ENCODE results near the gene KLF13.

KLF13 gene

DNA sequence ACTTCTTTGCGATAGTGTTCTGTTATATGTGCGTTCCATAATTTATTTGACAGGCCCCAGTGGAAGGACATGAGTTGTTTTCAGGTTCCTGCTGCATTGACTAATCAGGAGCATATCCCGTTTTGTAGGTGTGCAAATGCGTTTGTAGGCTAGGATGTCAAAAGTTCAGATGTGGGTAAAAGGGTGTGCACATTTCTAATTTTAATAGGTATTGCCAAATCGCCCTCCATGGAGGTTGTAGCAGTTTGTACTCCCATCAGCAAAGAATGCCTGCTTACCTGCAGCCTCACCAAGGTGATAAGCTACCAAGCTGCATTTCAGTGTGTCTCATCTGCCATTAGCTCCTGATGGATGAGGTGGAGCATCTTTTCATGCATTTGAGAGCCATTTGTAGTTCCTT, 36.3 kb downstream of the KLF13 start:
- no peak for DNase-seq (ENCODE audit: low read depth in 3 of 3)

DNA sequence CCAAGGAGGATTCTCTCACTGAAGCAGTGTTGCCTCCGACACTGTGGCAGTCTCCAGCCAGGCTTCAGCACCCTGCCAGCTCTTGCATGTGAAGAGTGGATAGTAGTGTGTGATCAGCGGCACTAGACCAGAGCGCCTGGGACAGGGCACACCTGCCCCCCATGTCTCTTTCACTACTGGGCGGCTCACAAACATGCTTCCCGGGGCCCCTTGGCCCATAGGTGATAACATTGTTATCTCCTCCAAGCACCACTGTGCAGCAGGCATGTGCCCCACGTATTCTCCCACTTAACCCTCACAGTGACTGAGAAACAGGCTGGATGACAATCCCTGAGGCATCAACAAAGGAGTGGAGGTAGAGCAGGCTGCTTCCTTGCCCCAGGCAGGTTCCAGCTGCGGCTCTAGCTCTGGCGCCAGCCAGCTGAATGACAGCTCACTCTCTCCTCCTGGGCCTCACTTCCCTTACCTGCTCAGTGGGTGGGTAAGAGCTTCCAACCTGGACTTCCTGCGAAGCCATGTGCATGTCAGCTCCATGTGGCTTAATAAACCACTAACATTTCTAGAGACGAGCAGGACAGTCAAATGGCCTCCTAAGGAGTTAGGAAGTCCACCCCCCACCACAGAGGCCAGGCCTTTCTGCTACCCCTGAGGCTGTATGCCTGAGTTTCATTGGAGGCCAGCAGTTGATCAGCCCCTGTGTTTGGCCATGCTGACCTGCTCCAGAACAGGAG, 37.8 kb downstream of the KLF13 start:
- DNase-seq (ENCODE audit: low read depth in 3 of 3), result no peak

DNA sequence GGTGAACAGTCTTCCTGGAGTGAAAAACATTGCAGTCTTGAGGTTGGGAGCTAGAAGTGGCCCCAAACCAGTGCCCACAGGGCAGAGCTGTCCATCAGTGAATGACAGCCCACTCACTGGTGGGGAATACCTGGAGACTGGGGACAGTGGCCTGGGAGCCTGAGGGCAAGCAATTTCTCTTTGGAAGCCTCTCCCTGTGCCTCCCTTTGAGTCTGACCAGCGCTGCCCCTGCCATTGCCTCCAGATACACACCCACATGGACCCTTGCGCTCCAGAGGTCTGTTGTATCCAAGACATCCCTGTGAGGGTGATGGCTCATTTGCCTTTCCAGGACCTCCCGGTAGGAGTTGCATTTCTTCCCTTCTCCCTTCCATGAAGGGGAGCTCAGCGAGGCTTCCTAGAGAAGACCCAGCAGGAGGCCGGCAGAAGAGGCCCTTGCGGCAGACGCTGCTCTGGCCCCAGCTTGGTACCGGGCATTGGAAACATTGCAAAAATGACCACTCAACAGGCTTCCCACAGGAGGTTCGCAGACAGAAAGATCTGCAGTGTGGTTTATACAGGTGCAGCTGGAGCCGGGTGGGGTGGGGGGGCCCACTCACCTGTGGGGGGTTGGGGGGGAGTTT, 38.5 kb downstream of the KLF13 start:
- DNase-seq (ENCODE audit: low read depth in 3 of 3), result no peak

DNA sequence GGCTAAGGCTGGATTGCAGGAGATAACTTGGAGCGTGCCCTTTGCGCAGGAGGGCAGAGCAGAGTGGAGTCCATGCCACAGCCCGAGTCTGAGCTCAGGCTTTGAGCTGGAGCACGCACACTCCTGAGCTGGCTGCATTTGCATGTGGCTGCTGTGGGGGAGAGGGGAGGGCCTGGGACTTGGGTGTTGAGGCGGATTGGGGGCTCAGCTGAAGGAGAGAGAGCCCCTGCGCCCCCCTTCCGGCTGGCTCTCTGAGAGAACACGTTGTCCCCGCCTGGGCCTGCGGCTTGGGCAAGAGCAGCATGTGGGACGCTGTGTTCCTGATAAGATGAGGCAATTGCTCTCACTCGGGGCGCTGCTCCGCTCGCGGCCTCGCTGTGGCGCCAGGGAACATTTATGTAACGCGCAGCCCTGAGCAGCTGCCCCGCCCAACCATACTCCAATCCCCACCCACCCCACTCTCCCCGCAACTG, 39.1 kb downstream of the KLF13 start:
- DNase-seq (ENCODE audit: low read depth in 3 of 3), result peak; percentile 70 to 76 (median 72)

DNA sequence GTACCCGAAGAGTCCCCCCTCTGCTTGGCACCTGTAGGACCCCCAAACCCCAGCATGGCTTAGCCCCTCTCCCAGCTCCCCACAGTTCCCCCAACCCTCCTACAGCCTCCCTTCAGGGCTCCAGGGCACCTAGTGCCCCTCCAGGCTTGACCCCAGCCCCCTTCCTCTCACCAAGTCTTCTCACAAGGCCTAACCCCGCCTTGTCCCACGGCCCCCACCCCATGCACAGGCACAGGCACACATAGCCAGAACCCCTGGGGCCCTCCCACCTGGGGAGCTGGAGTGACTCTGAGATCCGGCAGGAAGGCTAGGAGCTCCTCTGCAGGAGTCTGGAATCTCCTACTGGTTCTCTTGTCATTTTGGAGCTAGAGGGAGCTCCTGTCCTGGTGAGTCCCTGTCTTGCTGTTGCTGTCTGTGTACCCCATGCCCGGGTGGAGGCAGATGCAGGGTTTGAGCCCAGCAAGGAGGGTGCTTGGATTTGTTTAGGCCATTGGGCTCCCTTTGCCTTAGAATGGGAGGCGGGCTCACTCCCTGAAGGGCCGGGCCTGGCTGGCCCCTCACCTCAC, 39.6 kb downstream of the KLF13 start:
- no peak for DNase-seq (ENCODE audit: low read depth in 3 of 3)

DNA sequence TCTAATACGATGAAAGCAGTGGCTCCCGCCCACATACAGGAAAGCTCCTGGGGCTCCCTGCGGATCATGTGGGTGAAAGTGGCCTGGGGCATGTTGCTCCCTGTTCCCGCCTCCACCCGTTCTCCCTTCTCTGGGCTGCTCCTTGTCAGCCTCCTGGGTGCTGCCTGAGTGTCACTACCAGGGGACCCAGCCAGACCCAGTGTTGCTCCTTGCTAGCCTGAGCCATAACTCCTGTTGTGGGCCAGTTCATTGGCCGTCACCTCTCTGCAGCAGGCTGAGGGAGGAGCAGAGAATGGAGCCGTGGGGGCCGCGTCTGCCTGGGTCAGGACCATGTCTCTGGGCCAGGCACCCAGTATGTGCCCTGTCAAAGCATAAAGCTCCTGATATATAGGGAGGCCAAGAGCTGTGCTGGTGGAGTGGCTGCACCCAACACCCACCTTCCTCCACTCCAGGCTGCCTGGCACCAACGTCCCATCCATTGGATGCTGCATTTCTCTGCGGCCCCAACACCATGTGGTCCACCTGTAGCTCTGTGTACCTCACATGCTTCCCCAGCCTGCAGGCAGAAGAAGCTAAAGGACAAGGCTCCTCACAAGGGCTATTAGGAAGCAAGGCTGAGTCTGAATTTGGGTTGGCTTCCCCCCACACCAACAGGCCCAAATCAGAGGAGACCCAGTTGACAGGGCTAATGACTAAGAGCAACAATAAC, 40.5 kb downstream of the KLF13 start:
- no peak for DNase-seq (ENCODE audit: low read depth in 3 of 3)

DNA sequence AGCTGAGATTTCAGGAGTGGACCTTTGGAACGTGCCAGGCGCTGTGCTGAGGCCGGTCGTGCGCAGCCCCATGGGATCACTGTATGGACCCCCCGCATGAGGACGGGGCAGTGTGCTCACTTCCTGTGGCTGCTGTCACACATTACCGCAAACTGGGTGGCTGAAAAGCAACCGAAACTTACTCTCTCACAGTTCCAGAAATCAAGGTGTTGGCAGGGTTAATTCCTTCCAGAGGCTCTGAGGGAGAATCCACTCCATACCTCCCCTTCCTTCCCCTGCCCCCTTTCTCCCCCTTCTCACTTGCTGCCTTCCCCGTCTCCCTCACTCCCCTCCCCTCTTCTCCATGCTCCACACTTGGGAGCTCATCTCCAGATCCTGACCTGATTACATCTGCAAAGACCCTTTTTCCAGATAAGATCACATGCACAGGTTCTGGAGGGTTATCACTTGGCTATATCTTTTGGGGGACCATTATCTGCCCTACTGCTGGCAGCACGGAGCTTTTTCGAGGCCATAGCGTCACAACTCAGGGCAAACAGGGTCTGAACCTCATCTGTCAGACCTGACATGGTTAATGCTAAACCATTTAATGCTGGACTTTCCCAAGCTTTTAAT, 41.2 kb downstream of the KLF13 start:
- DNase-seq (ENCODE audit: low read depth in 3 of 3), result no peak

DNA sequence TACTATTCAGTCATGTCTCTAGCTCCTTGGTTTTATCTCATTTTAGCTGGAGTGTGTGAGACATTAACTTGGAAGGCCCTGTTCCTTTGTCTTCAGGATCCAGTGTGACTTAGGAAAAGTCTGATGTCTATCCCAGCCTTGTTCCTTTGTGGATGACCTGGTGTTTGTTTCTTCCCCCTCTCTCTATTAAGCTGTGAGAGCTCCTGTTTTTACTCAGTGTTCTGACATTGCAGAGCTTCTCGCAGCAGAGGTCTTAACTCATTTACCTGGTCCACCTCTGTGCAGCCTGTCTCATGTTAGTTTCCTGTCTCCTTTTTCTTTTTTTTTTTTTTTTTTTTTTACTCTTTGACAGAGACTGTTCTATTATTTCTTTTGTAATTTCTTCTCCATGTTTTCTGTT, 43.1 kb downstream of the KLF13 start:
- DNase-seq (ENCODE audit: low read depth in 3 of 3), result no peak

DNA sequence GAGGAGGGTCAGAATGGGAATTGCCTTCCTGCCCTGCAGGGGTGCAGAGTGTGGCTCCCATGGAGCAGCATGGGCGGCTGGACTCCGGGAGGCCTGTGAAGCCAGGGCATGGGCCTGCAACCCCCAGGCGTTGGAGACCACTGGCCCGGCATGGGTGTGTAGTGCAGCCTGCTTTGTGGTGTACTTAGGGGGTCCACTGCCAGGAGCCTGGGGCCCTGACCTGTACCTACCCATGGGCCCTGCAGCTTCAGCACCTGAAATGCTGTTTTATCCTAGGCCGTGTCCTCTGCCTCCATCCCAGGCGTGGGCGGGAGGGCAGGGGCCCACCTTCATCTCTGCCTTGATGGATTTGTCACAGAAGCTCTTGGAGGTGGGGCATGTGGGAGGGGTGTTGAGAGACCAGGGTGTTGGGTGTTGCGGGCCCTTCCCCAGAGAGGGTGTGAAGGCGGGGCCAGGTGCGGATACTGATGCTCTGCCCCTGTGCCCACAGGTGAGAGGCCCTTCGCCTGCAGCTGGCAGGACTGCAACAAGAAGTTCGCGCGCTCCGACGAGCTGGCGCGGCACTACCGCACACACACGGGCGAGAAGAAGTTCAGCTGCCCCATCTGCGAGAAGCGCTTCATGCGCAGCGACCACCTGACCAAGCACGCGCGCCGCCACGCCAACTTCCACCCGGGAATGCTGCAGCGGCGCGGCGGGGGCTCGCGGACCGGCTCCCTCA, 45.0 kb downstream of the KLF13 start:
- DNase-seq (ENCODE audit: low read depth in 3 of 3), result no peak

DNA sequence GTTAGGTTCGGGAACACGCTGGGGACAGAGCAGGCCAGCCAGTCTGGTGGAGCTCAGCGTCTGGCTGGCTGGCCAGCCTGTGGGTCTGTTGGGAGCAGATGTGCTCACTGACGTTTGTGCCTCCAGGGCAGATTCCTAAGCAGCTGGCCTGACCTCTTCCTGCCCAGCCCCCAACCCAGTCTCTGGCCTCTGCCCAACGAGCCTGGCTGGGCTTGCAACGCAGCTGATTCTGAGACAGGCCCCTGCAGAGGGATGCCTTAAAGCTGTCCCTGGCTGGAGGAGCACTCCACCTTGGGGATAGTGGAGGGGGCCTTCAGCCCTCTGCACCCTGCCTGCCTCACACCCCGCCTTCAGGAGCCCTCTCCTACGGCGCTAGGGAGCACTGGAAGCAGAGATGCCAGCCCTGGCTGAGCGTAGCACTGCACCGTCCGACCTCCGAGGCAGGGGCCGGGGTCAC, 46.0 kb downstream of the KLF13 start:
- DNase-seq (ENCODE audit: low read depth in 3 of 3), result no peak

DNA sequence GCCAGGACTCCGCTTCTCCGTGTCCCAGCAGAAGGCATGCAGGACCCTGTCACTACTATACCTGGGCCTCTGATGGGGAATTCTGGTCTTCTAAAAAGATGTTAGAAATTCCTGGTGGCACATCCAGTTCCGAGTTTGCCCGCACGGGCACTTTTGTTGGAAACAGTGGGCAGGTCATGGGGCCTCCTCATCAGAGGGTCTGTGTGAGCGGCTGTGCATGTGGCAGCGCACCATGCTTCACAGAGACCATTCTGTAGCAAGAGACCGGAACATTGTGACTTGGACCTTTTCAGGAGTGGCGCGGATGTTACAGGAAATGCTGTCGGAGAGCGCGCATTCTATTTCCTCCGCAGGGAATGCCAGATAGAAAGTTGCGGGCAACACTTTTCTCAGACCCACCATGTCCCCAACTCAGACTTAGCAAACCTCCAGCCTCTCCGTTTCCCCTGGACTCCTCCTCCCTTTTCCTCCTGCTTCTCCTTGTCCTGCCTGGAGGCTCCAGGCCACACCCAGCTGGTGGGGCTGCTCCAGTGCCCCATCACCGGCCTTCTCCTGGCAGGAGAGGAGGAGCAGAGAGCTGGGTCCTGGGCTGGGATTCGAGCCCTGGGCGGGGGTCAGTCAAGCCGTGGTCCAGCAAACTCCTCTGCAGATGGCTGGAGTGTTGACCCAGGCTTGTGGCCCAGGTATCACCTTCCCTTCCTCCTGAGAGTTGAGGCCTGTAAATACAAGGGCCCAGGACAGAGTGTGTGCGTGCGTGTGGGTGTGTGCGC, 46.6 kb downstream of the KLF13 start:
- no peak for DNase-seq (ENCODE audit: low read depth in 3 of 3)

DNA sequence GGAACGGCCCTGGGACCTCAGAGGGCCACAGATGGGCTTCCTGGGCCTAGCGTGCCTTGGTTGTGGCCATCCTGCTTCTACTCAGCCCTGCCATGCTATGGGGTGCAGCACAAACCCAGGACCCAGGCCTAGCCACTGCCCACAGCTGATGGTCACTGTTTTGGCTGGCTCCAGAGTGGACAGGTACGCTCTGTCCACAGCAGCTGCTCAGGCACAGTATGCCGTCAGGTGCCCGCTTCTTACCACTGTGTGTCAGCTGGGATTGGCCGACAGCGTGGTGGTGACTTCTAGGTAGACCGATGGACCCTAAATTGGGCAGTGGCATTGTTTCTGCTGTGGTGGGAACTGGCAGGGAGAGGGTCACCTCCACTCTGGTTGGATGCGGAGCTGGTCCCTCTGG, 47.3 kb downstream of the KLF13 start:
- no peak for DNase-seq (ENCODE audit: low read depth in 3 of 3)

DNA sequence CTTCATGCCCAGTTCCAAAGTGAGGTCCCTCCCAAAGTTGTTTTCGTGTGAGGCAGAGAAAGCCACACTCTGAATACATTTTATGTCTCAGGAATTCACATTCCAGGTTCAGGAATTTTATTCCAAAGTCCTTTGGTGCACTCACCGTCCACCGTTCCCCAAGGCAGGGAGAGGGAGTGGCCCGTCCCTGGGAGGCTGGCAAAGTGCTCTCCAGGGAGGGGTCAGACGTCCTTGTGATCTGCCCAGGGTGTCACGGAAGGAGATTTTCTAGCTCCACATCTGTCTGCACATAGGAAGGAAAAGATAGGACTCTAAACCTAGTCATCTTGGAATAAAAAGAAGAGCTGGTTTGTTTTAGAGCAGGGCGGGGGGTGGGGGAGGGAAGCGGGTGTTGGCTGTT, 47.9 kb downstream of the KLF13 start:
- DNase-seq (ENCODE audit: low read depth in 3 of 3), result no peak

DNA sequence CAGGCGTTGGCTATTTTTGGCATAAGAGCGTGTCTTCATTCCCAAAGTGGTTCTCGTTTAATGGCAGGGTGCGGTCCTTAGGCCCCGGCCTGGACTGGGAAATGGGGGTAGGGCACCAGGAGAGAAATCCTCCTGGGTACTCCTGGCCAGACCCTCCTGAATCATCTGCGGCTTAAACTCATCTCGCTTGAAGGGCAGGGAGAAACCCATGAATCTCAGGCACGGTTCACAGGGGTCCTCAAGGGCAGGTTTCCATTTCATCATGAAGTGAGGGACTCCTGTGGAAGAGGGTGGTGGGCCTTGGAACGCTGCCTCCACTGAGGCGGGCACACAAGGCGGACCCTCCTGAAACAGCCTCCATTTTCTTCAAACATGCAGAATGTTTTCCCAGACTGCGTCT, 48.4 kb downstream of the KLF13 start:
- no peak for DNase-seq (ENCODE audit: low read depth in 3 of 3)

DNA sequence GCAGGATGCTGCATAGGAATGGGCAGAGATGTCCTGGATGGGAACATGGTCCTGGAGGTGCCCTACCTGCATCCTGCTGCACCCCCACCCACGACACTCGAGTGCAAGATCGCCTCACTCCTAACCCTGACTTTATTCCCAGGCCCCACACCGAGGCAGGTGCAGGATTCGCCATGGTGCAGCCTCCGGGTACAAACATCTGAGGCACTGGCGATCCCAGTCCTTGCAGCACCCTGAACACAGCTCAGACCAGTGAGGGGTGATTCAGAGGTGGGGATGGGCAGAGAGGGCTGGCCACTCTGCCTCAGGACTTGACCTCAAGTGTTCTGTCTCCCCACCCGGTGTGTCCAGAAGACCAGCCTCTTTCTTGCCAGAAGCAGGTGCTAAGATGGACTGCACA, 49.1 kb downstream of the KLF13 start:
- DNase-seq (ENCODE audit: low read depth in 3 of 3), result no peak

DNA sequence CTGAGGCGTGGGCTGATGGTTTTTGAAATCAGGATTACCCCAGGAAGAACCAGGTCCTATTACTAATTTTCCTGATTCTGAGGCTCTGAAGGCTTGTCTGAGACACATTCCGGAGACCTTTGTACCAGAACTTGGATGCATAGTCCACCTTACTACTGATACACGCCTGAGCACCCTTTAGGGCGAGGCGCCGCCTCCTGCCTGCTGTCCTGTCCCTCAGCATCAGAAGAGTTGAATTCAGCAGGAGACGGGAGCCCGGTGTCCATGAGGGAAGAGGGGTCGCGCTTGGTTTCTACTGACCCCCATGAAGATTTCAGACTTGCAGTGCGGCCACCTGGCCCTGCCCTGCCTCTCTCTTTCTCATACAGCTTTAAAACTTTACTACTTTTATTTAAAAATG, 49.9 kb downstream of the KLF13 start:
- no peak for DNase-seq (ENCODE audit: low read depth in 3 of 3)

DNA sequence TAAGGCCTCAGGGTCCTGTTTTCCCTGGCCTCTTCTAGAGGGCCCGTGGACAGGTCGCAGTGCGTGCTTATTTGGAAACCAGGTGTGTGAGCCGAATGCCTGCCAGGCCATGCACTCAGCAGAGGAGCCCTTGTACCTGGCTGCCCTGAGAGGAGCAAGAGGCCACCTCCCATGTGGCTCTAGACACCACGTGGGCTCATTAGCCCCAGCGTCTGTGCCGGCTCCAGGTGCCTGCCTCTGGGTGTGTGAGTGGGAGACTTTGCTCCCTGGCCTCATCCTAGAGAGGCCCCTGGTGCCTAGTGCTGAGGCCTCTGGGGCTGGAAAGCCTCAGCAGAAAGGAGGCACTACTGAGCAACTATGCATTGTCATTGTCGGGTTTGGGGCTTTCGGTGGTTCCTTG, 50.4 kb downstream of the KLF13 start:
- DNase-seq (ENCODE audit: low read depth in 3 of 3), result no peak

DNA sequence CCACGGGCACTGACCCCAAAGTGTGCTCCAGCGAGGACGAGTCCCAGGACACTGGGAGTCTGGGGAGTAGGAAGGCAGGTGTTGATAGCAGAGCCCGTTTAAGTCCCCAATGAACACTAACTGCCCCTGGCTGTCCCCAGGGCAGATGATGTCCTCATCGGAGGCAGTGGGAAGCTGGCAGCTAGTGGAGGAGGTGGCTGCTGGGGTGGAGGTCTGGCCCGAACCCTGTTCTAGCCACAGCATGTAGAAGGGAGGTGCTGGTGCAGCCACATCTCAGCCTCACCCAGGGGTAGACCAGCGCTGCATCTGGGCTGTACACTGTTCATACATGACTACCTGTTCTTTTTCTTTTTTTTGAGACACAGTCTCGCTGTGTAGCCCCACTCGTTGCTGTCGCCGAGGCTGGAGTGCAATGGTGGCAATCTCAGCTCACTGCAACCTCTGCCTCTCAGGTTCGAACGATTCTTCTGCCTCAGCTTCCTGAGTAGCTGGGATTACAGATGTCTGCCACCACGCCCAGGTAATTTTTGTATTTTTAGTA, 51.8 kb downstream of the KLF13 start:
- no peak for DNase-seq (ENCODE audit: low read depth in 3 of 3)

DNA sequence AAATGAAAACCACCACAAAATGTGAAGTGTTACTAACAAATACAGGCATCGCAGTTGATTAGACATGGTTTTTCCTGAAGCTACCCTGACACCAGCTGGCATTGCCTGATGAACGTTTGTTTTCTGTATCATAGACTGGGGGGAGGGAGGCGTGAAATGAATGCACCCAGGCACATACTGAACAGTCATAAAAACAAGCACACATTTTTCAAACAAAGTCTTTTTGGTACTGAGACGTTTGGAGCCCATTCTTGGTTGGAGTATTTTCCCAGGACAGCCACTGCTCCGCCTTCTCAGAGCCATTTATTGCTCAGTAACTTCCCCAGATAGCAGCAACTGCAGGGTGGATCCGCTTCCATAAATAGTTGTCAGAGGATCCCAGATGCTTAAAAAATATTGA, 52.4 kb downstream of the KLF13 start:
- no peak for DNase-seq (ENCODE audit: low read depth in 3 of 3)

DNA sequence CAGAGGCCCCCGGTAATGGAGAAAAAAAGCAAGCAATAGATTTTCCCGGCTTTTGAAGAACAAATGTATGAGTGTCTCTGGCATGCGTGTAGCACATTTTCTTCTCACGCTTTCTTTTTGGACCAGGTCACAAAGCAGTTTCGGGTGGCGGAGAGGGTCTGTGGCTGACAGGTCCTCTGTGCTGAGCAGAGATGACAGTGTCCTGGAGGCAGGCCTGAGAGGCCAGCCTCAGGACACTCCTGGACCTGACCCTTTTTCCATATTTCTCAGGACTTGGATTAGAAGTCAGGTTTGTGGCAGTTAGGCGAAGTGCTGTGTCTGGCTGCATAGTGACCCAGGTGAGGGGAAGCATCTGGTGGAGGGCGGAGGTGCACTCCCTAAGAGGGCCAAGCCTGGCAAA, 52.9 kb downstream of the KLF13 start:
- DNase-seq (ENCODE audit: low read depth in 3 of 3), result no peak

All from stimulated activated CD4-positive, alpha-beta T cell treated with anti-CD3 and anti-CD28 coated beads, TNF-alpha, amount 100 ng/mL, for 48 hours (primary cell).